DOHH2 (cell line): Measurements from ENCODE around the gene TRAK1.

Source experiments
- H3F3A ChIP-seq: fragments of 200-600 bp; sonication (generic), shearing (Covaris generic); 2 replicates; pipeline ENCODE4 v1.6.0; 2016; ENCODE audit warnings: antibody characterized with exemption, mild to moderate bottlenecking; ENCODE audit not compliant: control insufficient read depth, insufficient read depth
- H3K27ac ChIP-seq: fragments of 200-600 bp; sonication (generic); 2 replicates; pipeline ENCODE4 v1.5.1; 2014; ENCODE audit warnings: low read depth, mild to moderate bottlenecking, low read length, moderate library complexity
- H3K27me3 ChIP-seq: fragments of 200-600 bp; sonication (generic); 2 replicates; pipeline ENCODE4 v1.6.1; 2014; ENCODE audit warnings: mild to moderate bottlenecking, low read length, mixed read lengths; ENCODE audit not compliant: control insufficient read depth
- H3K36me3 ChIP-seq: fragments of 200-600 bp; sonication (generic); 2 replicates; pipeline ENCODE4 v1.6.1; 2014; ENCODE audit warnings: mild to moderate bottlenecking, low read length, moderate library complexity, mixed read lengths; ENCODE audit not compliant: control insufficient read depth
- H3K4me1 ChIP-seq: fragments of 200-600 bp; sonication (generic); 2 replicates; pipeline ENCODE4 v1.6.1; 2014; ENCODE audit warnings: mild to moderate bottlenecking, low read length, mixed read lengths; ENCODE audit not compliant: control insufficient read depth
- H3K4me2 ChIP-seq: fragments of 200-600 bp; sonication (generic); 2 replicates; pipeline ENCODE4 v1.6.0; 2014; ENCODE audit warnings: mild to moderate bottlenecking, low read length, moderate library complexity
- H3K4me3 ChIP-seq: fragments of 200-600 bp; sonication (generic); 2 replicates; pipeline ENCODE4 v1.5.1; 2014; ENCODE audit warnings: mild to moderate bottlenecking, low read length, mixed read lengths
- H3K79me2 ChIP-seq: fragments of 200-600 bp; sonication (generic); 2 replicates; pipeline ENCODE4 v1.6.1; 2014; ENCODE audit warnings: mild to moderate bottlenecking, low read length, mixed read lengths; ENCODE audit not compliant: control insufficient read depth
- H3K9me2 ChIP-seq: fragments of 200-600 bp; sonication (generic); replicated peaks from 2 replicates; pipeline ENCODE4 v1.6.1; 2014; ENCODE audit warnings: mild to moderate bottlenecking, low read length, mixed read lengths; ENCODE audit not compliant: control insufficient read depth
- H3K9me3 ChIP-seq: fragments of 200-600 bp; sonication (generic); 2 replicates; pipeline ENCODE4 v1.6.1; 2014; ENCODE audit warnings: antibody characterized with exemption, low read length, mixed read lengths; ENCODE audit not compliant: control insufficient read depth, insufficient read depth
- H4K20me1 ChIP-seq: fragments of 200-600 bp; sonication (generic); 2 replicates; pipeline ENCODE4 v1.6.0; 2014; ENCODE audit warnings: low read depth, mild to moderate bottlenecking, antibody characterized with exemption, low read length, moderate library complexity; ENCODE audit not compliant: control insufficient read depth, insufficient read depth
- CTCF ChIP-seq: fragments of 200-600 bp; sonication (generic); IDR thresholded peaks from one replicate; pipeline ENCODE4 v1.5.1; 2014; ENCODE audit warnings: antibody characterized with exemption, mild to moderate bottlenecking, low read depth, low read length; ENCODE audit not compliant: poor library complexity, severe bottlenecking
- EZH2phosphoT487 ChIP-seq: fragments of 200-600 bp; sonication (generic); IDR thresholded peaks from 2 replicates; pipeline ENCODE4 v1.6.1; 2017; ENCODE audit warnings: borderline replicate concordance, mild to moderate bottlenecking, antibody characterized with exemption, low read length, moderate library complexity, mixed read lengths

Gene TRAK1

GRCh38 chr3:42274266-42274665 is 183.1 kb downstream of the TRAK1 start:
- no peaks in the 10 kb centered on the region for H4K20me1 ChIP-seq
- no peak overlapping the region for H3K27ac ChIP-seq
- H3K79me2 ChIP-seq, result no peaks in the 10 kb centered on the region
- H3F3A ChIP-seq, result no peaks in the 10 kb centered on the region
- no peak for TF ChIP-seq EZH2phosphoT487
- TF ChIP-seq CTCF, result no peak
- H3K4me2 ChIP-seq, result no peak overlapping the region
- H3K4me1 ChIP-seq, result no peaks in the 10 kb centered on the region
- no peaks in the 10 kb centered on the region for H3K36me3 ChIP-seq
- no peak overlapping the region for H3K4me3 ChIP-seq
- H3K9me3 ChIP-seq, result peaks cover 4% of the 10 kb centered on the region
- peaks cover 3% of the 10 kb centered on the region; the same call in 1 of the 2 replicates for H3K27me3 ChIP-seq
- H3K9me2 ChIP-seq, result no peaks in the 10 kb centered on the region

GRCh38 chr3:42275217-42275616 is 184.1 kb downstream of the TRAK1 start:
- Histone ChIP-seq H3K4me2 (no peak overlapping the region), H3K27ac (no peak overlapping the region), H3K9me2 (no peaks in the 10 kb centered on the region), H3K9me3 (peaks cover 10% of the 10 kb centered on the region), H3K4me1 (no peaks in the 10 kb centered on the region), H3K79me2 (no peaks in the 10 kb centered on the region), H3K36me3 (no peaks in the 10 kb centered on the region), H3K4me3 (no peak overlapping the region), H3K27me3 (peaks cover 3% of the 10 kb centered on the region; the same call in 1 of the 2 replicates), H3F3A (no peaks in the 10 kb centered on the region), H4K20me1 (no peaks in the 10 kb centered on the region)
- no peak for TF ChIP-seq CTCF
